Tibial nerve (tissue), 4 donors: ENCODE results near the gene MPL. TPM values are rescaled to one million over a fixed set of nuclear protein-coding genes. Genes with fewer than 3 reads are reported as not detected.
A peak's percentile ranks its signal among the peaks of the same experiment; 100 is the strongest.

Source experiments
- DNase-seq, 2 donors: peaks; one replicate each; pipeline ENCODE4 v3.0.0-alpha.2; 2019; ENCODE audit warnings: low spot score in 2 of 2
- H3K27ac ChIP-seq, 4 donors: fragments of 200-600 bp; sonication (generic) in 3 of 4; one replicate each; pipeline ENCODE4 v1.5.1; 2017 to 2019; ENCODE audit warnings: mild to moderate bottlenecking in 1 of 4
- H3K27me3 ChIP-seq, 2 donors: fragments of 200-600 bp; sonication (generic) in 1 of 2; one replicate each; pipeline versions ENCODE4 v1.5.1 to v1.6.0; 2017 to 2019
- H3K36me3 ChIP-seq, 3 donors: fragments of 200-600 bp; sonication (generic); one replicate each; pipeline ENCODE4 v1.5.1; 2018 to 2019
- H3K4me1 ChIP-seq, 4 donors: fragments of 200-600 bp; sonication (generic) in 3 of 4; one replicate each; pipeline ENCODE4 v1.5.1; 2017 to 2019
- H3K4me3 ChIP-seq, 4 donors: fragments of 200-600 bp; sonication (generic) in 3 of 4; one replicate each; pipeline ENCODE4 v1.5.1; 2017 to 2019; ENCODE audit warnings: mild to moderate bottlenecking in 1 of 4, moderate library complexity in 1 of 4
- H3K9me3 ChIP-seq, 4 donors: fragments of 200-600 bp; sonication (generic) in 3 of 4; one replicate each; pipeline ENCODE4 v1.5.1; 2017 to 2019
- CTCF ChIP-seq, 5 experiments: fragments of 200-600 bp in 3 of 5; fragments of 450-650 bp in 2 of 5; sonication (generic) in 3 of 5; IDR thresholded peaks; one replicate each; pipeline ENCODE4 v1.5.1; 2016 to 2019; ENCODE audit warnings: antibody characterized with exemption in 5 of 5, mild to moderate bottlenecking in 3 of 5, moderate library complexity in 2 of 5
- EP300 ChIP-seq, 2 donors: sonication (generic); formaldehyde crosslinking; IDR thresholded peaks; one replicate each; pipeline ENCODE4 v1.6.1; 2017; ENCODE audit warnings: antibody characterized with exemption in 2 of 2, mild to moderate bottlenecking in 1 of 2
- POLR2A ChIP-seq, 2 donors: fragments of 450-650 bp; IDR thresholded peaks; one replicate each; pipeline ENCODE4 v1.6.1; 2017; ENCODE audit warnings: antibody characterized with exemption in 2 of 2, mild to moderate bottlenecking in 2 of 2, moderate library complexity in 2 of 2
- whole genome bisulfite sequencing, 2 donors: methylation state at CpG; one replicate each; pipeline ENCODE4 v1.1.5; 2018; 5-methylcytosine and 5-hydroxymethylcytosine counted together
- total RNA-seq, 4 donors: library from RNA; depleted of rRNA; stranded (reverse); fragments of >200 nt; gene quantifications; one replicate each; pipeline ENCODE4 v1.1.0, GENCODE V29; 2016

MPL gene
- total RNA-seq, 4 donors from 2014 or later = 0.66 to 1.7 TPM; not detected in 2

GRCh38 chr1:43339584-43340232 is 2.1 kb downstream of the MPL start:
- Histone ChIP-seq H3K9me3 (no peaks in the 10 kb centered on the region), H3K4me3 (no peak overlapping the region), H3K36me3 (no peaks in the 10 kb centered on the region), H3K27me3 (no peaks in the 10 kb centered on the region), H3K4me1 (no peaks in the 10 kb centered on the region), H3K27ac (no peak overlapping the region)
- no peak for DNase-seq
- TF ChIP-seq CTCF (IDR thresholded peaks at IDR 0.05) (no peak), POLR2A (IDR thresholded peaks at IDR 0.05) (no peak), EP300 (IDR thresholded peaks at IDR 0.05) (no peak)
- WGBS, 2 donors = 93 to 97% methylated on average over 6 of the region's 6 CpGs

- no peaks in the 10 kb centered on the region for H3K9me3 ChIP-seq
- DNase-seq = no peak
- no peak overlapping the region for H3K4me3 ChIP-seq
- H3K27ac ChIP-seq = no peak overlapping the region
- 60% methylated on average over 1 of the region's 1 CpG for WGBS, 2 donors
- TF ChIP-seq EP300 (IDR thresholded peaks at IDR 0.05) (no peak), POLR2A (IDR thresholded peaks at IDR 0.05) (no peak), CTCF (IDR thresholded peaks at IDR 0.05) (no peak)
- H3K4me1 ChIP-seq = no peaks in the 10 kb centered on the region
- no peaks in the 10 kb centered on the region for H3K27me3 ChIP-seq
- no peaks in the 10 kb centered on the region for H3K36me3 ChIP-seq
Measured at GRCh38 chr1:43340559-43340958, 2.9 kb downstream of the MPL start.

- H3K27me3 ChIP-seq = no peaks in the 10 kb centered on the region
- WGBS, 2 donors = 61 to 73% methylated on average over 4 of the region's 4 CpGs
Measured at GRCh38 chr1:43344267-43344850, 6.7 kb downstream of the MPL start.

DNA sequence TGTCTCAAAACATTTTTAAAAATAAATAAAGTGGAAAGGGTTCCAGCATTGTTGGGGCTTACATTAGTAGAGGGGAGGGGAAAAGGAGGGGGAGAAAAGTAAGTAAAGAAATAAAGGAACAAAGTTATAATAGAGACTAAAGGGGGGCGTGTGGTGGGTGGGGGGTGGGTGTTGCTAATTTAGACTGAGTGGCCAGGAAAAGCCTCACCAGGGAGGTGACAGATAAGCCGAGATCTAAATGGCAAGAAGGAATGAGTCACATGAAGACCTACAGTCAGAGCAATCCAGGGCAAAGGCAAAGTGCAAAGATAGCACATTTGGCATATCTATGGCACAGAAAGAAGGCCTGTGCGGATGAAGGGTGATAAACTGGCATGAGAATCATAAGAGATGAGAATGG is 7.5 kb downstream of the MPL start:
- no peak for DNase-seq
- Histone ChIP-seq H3K9me3 (no peaks in the 10 kb centered on the region), H3K27me3 (no peaks in the 10 kb centered on the region), H3K4me1 (peaks cover 0 to 20% (median 0%) of the 10 kb centered on the region in 4 donors), H3K27ac (peak overlapping the region in 2 of 4 donors; percentile 4 to 29), H3K4me3 (no peak overlapping the region), H3K36me3 (no peaks in the 10 kb centered on the region)
- TF ChIP-seq CTCF (IDR thresholded peaks at IDR 0.05) = no peak
- no peak for TF ChIP-seq POLR2A (IDR thresholded peaks at IDR 0.05)
- no peak for TF ChIP-seq EP300 (IDR thresholded peaks at IDR 0.05)
- WGBS, 2 donors = 55 to 65% methylated on average over 3 of the region's 3 CpGs

More at GRCh38 chr1:43344267-43344850, 6.7 kb downstream of the MPL start:
- Histone ChIP-seq H3K9me3 (no peaks in the 10 kb centered on the region), H3K27ac (peak overlapping the region in 1 of 4 donors; percentile 4), H3K36me3 (no peaks in the 10 kb centered on the region), H3K4me1 (peaks cover 0 to 12% (median 0%) of the 10 kb centered on the region in 4 donors), H3K4me3 (no peak overlapping the region)
- no peak for DNase-seq
- no peak for TF ChIP-seq EP300 (IDR thresholded peaks at IDR 0.05)
- no peak for TF ChIP-seq CTCF (IDR thresholded peaks at IDR 0.05)
- no peak for TF ChIP-seq POLR2A (IDR thresholded peaks at IDR 0.05)

DNA sequence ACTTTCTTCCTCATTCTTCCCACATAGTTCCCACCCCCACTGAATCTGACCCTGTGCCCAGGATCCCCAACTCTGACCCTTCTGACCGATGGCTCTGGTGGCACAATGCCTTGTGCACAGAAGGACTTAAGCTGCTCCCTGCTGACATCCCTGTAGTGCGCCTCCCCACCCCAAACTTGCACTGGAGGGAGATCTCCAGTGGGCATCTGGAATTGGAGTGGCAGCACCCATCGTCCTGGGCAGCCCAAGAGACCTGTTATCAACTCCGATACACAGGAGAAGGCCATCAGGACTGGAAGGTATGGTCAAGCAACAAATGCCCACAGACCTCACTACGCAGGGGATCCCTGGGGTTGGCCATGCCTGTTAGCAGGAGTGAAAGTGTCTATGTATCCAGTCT is 9.0 kb downstream of the MPL start:
- Histone ChIP-seq H3K27ac (no peak overlapping the region), H3K4me1 (peaks cover 0 to 21% (median 0%) of the 10 kb centered on the region in 4 donors), H3K4me3 (no peak overlapping the region), H3K27me3 (no peaks in the 10 kb centered on the region), H3K36me3 (no peaks in the 10 kb centered on the region), H3K9me3 (no peaks in the 10 kb centered on the region)
- WGBS, 2 donors = 82 to 91% methylated on average over 5 of the region's 5 CpGs
- no peak for DNase-seq
- TF ChIP-seq POLR2A (IDR thresholded peaks at IDR 0.05) = no peak
- no peak for TF ChIP-seq EP300 (IDR thresholded peaks at IDR 0.05)
- TF ChIP-seq CTCF (IDR thresholded peaks at IDR 0.05) = no peak
